GM19452 (cell line): ENCODE measurements around the gene FGF23.
"Not testable (repeated sequence)": the region's sequence is repeated elsewhere in the genome, so short reads cannot be mapped to it uniquely, and the experiment has no call there.

Experiments
- ATAC-seq: cut with Tn5 transposase; IDR thresholded peaks from one replicate; pipeline ENCODE4 v1.9.1; 2021; ENCODE audit not compliant: unreplicated experiment

Gene FGF23

DNA sequence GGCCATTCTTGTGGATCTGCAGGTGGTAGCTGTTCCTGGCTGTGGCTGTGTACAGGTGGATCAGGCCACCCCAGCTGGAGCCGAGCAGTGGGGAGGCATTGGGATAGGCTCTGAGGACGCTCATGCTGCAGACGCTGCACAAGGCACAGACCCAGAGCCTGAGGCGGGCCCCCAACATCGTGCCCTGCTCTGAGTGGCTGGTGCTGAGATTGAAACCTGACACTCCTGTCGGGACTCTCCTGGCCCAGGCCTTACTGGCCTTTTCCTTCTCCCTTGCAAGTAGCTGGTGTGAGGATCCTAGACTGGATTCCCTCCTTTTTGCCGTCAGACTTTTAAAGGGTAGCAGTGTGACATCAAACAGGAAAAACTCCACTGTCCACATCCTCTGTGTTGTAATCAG lies at the start of gene FGF23:
FGF23 (minus strand) TSS at position 308 of the 400 bp plus-strand sequence; CDS start at position 178, 130 bp downstream.
- no peak for ATAC-seq

DNA sequence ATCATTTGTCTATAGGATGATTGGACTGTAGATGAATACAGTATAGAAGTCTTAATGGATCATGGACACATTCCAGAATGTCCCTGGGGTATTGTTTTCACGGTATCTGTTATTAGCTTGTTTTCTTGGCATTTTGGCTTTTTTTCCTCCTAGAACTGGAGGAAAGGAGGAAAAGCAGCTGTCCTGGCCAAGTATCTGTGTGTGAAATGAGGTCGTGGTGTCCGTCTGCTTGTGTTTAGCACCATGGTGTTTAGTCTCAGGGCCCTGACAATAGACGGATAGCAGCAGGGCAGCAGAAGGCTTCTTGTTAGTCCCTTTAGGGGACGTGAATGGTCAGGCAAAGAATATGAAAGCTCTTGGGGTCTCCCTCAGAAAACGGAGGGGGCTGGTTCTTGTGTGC lies 44.9 kb upstream of the FGF23 start:
- ATAC-seq: no peak

DNA sequence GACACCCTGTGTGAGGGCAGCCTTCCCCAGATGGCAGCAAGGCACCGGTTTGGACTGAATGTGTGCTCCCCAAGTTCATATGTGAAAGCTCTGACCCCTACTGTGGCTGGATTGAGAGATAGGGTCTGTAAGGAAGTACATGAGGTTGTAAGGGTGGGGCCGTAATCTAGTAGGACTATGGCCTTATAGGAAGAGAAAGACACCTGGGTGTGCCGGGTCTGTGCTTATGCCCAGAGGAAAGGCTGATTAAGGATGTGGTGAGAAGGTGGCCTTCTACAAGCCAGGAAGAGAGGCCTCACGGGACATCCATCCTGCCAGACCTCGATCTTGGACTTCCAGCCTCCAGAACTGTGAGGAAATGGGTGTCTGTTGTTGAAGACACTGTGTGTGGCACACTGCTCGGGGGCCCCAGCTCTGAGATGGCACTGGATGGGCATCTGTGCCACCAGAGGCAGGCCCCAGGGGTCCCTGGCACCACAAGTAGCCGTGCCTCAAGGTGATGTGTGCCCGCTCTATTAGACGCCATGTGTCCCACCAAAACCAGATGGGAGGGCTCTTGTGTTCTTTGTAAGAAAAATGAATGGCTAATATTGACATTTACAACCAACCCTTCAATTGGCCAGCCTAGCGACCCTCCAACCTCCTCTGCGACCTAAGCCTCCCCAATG lies 44.1 kb upstream of the FGF23 start:
- ATAC-seq: no peak

DNA sequence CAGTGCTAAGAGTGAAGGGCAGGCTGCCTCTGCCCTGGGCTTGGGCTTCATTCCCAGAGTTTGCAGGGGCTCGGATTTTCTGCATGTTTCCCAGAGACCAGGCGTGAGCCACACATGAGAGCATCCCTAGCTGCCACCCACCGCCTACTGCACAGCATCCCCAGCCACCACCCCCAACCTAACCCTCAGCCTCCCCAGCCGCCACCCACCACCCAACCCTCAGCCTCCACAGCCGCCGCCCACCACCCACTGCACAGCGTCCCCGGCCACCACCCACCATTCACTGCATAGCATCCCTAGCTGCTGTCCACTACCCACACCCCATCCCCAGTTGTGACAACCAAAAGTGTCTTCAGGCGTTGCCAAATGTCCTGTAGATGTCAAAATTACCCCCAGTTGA lies 43.5 kb upstream of the FGF23 start:
- ATAC-seq: no peak

DNA sequence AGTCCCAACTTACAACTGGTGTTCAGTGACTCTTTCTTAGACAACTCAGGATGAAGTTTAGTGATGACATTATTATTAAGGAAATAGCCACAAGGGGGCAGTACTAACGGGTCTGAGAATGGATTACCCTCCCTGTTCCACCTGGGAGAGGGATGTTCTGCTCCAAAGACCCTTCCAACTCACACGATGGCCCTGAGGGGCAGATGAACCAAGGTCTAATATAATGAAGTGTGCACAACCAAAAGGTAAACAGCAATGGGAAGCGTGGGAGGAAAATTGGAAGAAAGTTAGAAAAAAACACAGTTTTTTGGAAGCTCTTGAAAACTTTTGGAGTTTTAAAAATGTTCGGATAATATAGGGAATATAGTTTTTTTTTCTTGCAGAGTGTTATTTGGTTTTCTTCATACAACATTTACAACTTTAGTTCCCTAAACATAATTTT lies 42.1 kb upstream of the FGF23 start:
- no peak for ATAC-seq

DNA sequence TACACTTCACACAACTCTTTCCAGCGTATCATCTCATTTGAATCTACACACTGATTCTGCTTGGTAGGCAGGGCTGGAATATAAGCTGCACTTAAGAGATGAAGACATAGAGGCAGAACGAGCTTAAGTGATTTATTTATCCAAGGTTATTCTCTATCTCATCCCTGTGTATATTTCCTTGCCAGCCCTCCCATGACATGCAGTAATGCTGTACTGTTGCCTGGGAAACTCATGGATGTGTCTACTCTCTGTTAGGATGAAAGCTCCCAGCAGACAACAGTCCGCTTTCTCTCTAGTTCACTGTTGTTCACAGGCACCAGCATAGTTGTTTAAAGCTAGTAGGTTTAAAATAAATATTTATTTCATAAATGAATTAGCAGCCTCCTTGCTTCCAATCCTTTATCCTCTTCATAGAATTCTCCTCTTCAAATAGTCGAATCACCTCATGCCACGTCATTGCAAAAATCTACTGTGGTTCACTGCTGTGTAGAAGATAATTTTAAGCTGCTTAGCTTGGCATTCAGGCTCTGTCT lies 40.7 kb upstream of the FGF23 start:
- no peak for ATAC-seq

DNA sequence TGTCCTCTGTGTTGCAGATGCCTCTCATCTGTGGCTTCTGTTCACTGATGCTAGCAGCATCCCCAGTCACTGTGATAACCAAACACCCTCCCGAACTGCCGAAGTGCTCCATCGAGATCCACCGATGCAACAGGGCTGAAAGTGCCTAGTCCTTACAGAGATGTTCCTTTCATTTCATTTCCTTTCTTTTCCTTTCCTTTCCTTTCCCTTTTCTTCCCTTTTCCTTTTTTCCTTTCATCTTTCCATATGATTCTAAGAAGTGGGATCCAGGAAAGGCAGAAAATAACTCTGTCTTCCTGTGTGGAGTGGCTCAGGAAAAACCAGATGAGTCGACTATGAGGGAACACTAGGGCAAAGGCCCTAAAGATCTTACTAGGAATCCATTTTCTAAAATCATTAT lies 39.4 kb upstream of the FGF23 start:
- ATAC-seq: no peak

DNA sequence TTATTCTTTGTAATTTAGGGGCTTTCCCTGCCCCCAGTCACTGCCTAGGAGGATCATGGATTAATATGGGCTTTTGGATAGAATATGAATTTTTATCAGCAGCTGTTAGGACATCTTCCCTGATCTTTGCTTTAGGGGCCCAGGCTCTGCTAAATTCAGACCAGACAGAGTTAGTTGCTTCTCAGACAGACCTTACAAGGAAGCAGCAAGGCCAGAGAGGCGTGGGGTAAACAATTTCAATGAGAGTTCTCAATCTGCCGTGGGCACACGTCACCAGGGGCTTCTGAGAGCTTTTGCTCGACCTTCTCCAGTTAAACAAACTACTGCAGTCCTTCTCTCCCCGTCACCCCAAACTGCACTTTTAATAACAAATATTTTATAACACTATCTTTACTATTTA lies 38.4 kb upstream of the FGF23 start:
- no peak for ATAC-seq

DNA sequence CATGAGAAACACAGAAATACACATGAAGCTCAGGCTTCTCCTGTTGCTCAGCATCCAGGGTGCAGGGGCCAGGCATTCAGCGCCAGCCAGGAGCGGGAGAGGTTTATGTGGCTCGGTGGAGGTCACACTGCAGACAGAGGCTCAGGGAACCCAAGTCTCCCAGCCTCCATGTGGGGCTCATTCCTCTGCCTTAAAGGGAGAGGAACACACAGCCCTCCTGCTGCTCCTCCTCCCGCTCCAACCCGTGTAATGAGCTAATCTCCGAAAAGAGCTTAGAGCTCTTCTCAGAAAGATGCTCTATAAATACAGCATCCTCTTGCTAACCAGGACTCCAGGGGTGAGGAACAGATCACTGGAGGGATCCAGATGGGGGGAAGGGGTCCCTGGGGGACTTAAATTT lies 37.9 kb upstream of the FGF23 start:
- ATAC-seq: no peak

DNA sequence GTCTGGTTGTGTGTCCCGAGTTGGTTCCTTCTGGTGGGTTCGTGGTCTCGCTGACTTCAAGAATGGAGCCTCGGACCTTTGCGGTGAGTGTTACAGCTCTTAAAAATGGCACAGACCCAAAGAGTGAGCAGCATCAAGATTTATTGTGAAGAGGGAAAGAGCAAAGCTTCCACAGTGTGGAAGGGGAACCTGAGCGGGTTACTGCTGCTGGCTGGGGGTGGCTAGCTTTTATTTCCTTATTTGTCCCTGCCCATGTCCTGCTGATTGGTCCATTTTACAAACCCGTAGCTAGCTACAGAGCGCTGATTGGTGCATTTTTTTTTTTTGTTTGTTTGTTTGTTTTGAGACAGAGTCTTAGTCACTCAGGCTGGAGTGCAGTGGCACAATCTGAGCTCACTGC lies 36.8 kb upstream of the FGF23 start:
- ATAC-seq: no peak

DNA sequence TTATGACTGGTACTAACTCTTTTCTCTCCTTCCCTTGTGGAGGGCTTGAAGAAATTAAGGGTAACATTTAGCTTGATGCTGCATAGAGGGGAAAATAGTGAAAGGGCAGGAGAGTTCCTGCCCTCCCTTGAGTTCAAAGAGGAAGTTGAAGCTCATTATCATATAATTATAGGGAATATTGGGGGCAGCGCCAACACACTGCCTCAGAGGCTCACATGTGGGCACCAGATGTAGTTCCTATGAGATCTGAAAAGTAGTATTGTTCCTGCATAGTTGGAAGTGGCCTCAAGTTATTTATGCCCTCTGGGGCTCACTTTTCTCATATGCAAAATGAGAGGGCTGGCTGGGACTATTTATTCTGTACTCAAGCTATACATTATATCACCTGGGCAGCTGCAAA lies 33.0 kb upstream of the FGF23 start:
- ATAC-seq: no peak

DNA sequence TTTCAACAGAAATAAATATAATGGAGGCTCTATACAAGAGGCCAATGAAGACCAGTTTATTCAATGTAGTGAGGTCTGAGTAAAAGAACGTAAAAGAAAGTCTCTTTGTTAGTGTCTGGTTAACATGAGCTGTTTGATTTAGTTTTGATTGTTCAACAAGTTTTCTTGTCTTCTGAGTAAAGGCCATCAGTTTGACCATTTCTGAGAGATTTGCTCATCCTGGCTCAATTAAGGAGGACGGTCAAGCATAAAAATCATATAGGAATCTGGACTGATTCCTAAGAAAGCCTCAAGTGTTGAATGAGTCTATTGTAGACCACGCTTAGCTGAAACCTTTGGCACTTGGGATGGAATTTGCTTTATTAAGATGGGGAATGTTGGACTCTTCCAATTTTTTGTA lies 32.5 kb upstream of the FGF23 start:
- no peak for ATAC-seq

DNA sequence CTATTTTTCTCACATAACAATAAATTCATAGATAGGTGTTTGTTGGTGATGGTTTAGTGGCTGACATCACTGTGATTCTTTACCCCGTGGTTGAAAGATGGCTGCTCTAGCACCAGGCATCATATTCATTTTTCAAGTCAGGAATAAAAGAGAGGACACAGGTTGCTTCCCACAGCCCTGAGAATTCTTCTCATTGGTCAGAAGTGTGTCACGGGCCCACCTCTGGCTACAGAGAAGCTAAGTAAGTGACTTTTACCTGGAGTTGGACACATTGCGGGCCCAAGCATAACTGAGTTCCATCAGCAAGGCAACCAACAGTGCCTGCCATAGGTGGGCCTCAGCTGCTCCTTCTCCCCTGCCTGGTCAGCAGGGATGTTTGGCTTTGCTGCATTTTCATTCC lies 27.6 kb upstream of the FGF23 start:
- no peak for ATAC-seq

DNA sequence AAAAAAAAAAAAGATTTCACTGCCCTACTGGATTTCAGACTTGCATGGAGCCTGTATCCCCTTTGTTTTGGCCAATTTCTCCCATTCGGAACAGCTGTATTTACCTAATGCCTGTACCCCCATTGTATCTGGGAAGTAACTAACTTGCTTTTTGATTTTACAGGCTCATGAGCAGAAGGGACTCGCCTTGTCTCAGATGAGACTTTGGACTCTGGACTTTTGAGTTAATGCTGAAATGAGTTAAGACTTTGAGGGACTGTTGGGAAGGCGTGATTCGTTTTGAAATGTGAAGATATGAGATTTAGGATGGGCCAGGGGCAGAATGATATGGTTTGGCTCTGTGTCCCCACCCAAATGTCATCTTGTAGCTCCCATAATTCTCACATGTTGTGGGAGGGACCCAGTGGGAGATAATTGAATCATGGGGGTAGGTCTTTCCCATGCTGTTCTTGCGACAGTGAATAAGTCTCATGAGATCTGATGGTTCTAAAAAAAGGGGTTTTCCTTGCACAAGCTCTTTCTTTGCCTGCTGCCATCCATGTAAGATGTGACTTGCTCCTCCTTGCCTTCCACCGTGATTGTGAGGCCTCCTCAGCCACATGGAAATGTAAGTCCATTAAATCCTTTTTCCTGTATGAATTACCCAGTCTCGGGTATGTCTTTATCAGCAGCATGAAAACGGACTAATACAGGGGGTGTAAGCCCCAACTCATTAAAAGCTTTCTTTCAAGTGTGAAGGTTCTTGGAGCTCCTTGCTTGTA lies 25.5 kb upstream of the FGF23 start:
- ATAC-seq: not testable (repeated sequence)

DNA sequence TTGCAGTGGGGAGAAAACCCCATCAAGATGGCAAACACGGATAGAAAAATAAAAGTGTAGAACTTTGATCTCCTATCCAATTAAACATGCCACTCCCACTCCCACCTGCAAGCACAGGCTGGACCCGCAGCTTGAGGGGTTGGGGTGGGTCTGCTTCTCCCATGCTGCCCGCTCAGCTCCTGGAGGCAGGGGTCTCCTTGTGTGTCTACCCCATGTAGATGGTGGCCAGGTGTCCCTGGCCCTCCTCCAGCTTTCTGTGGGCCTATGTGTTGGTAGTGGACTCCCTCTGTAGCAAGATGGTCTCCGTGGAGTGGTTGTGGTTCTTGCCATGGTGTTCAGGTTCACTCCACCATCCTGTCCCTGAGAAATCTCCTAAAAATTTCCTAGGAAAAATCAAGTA lies 23.5 kb upstream of the FGF23 start:
- ATAC-seq: no peak

DNA sequence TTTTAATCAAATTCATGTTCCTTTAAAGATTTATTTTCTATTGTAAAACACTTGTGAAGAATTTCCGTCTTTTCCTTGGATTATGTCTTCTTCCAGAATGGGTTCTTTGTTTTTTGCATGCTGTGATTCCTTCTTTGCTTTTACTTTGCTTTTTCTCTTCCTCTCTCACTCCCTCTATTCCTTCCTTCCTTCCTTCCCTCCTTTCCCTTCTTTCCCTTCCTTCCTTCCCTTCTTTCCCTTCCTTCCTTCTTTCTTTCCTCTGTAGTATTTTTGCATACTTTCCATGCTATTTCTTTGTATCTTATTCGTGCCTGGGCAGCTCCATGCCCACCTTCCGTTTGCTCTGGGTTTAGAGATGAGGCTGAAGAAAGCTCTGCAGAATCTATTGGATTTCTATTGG lies 21.6 kb upstream of the FGF23 start:
- ATAC-seq: no peak

DNA sequence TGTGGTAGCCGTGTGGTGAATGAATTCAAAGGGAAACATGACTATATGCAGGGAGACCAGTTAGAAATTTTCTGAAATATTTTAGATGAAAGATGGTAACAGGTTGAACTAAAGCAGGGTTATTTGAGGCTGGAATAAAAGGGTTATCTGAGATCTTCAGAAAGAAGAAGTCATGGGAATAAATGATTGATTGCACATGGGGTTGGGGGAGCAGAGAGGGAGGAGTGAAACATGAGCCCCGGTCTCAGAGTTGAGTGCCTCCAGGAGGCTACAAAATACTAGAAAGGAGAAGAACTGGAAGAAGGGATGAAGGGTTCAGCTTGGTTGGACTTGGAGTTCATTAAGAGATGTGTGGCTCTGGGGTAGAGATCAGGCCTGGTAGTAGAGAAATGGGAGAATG lies 16.3 kb upstream of the FGF23 start:
- ATAC-seq: no peak

DNA sequence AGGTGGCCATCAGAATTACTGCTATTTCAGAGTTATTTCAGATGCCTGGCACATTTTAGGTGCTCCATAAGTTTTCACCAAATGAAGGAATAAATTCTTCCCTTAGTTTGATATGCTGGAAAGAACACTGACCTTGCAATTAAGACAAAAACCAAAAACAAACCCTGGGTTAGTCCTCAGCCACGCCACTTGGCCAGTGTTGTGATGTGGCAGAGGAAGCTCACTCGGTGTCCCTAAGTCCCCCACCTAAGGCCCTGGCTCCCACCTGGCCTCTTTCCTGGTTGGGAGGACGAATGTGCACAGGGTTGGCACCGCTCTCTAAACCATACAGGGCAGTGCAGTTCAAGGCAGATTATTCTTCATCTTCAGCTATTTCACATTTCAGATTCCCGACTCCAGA lies 13.7 kb upstream of the FGF23 start:
- no peak for ATAC-seq

DNA sequence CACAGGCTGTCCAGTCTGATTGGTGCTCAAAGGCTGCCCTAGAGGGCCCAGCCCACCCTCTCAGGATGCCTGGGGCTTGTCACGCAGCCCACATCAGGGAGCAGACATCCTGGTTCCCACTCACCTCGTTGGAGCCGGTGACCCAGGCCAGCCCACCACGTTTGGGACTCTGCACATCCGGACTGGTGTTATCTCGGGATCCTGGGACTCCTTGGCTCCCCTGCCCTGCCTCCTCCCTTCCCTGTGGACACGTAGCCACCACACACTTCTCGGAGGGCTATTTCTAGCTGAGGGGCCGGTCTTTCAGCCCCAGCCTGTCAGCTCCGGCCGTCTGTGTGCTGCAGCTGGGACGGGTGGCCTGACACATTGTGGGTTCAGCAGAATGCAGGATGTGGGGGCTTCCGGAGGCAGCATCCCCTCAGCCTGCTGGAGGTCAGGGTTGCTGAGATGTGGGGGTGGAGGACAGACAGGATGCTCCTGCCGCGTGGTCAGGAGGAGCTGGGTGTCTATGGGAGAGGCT lies 12.8 kb upstream of the FGF23 start:
- ATAC-seq: no peak

DNA sequence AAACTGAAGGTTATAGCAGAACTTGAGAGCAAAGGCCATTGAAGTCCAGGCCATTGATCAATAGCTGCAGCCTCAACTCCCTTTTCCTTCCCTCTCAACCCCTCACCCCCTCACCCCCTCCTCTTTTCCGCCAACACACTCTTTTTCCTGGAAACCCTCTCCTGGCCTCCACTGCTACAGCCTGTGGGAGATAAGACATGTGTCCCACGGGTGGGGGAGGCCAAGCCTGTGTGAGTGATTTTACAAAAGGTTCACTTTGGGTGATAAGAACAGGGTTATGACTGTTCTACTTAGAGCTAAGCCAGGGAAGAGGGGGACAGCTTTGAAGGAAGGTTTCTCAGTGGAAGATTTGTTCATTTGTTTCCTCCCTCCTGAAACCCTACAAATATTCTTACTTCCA lies 9.2 kb upstream of the FGF23 start:
- no peak for ATAC-seq

DNA sequence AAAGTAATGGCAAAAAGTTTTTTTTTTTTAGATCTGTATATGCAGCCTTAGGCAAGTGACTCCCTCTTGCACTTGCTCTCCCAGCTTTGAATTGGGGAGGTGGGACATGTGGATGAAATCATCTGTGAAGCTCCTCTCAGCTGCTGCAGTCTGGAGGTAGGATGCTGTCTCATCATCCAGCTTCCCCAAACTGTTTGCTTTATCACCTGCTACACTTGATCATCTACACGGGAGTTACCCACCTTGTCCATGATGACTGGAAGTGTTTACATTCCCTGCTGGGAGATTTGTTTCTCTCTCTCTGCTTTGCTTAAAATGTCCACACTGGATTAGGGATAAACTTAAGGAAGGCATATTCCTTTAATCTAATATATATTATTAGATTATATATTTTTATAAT lies 8.5 kb upstream of the FGF23 start:
- ATAC-seq: no peak

DNA sequence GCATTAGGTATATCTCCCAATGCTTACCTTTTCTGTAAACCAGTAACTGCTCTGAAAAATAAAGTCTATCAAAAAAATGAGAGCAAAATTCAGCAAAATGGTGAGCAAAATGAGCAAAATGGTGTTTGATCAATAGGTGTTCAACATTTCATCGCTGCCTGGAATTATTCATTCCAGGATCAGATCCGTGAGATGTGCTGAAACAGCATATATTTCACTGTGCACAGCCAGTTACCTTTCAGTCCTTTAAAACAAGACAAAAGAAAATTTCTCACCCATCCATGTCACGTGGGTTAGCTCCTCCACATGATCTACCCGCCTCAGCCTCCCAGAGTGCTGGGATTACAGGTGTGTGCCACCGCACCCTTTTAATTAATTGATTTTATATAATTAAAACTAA lies 8.1 kb upstream of the FGF23 start:
- no peak for ATAC-seq
